Measurements from ENCODE around the gene COQ5.
A peak's percentile ranks its signal among the peaks of the same experiment; 100 is the strongest.

COQ5 gene, protein sequence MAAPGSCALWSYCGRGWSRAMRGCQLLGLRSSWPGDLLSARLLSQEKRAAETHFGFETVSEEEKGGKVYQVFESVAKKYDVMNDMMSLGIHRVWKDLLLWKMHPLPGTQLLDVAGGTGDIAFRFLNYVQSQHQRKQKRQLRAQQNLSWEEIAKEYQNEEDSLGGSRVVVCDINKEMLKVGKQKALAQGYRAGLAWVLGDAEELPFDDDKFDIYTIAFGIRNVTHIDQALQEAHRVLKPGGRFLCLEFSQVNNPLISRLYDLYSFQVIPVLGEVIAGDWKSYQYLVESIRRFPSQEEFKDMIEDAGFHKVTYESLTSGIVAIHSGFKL

DNA sequence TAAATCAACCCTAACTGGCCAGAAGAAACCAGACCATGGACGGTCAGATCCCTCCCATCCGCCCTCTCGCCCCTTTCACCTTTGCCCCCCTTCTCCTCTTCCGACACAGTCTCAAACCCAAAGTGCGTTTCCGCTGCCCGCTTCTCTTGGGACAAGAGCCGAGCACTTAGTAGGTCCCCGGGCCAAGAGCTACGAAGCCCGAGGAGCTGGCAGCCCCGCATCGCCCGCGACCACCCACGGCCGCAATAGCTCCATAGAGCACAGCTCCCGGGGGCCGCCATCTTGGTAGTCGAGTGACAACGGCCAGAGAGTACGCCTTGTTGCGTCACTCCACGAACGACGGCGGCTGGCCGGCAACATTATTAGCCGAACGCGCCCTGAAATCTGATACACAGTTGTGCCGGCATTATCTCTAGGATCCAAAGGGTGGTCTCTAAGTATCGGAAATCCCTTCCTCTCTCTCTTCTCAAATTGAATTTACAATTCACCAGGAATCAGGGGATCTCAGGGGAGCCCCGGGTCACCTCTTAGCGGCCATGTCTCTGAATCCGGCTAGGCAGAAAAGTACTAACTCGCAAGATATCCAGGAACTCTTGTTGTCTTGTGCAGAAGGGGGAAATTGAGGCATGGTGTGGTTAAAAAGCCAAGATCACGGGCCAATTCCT, at the start of gene COQ5:
Gene COQ5, minus strand, starts transcription at position 298 of the 665 bp plus-strand sequence. Its CDS starts 17 bp downstream, at position 281.
- no peaks in the 10 kb centered on the region for H3K36me3 ChIP-seq (ENCODE audit: control insufficient read depth in 1 of 2, insufficient read depth in 2 of 2, low read length in 2 of 2)
- H3K4me3 ChIP-seq (ENCODE audit: low read depth in 1 of 2, low read length in 2 of 2) = peak within 1 kb of the TSS; percentile 65 to 86
- no peaks in the 10 kb centered on the region for H3K4me1 ChIP-seq (ENCODE audit: control insufficient read depth in 1 of 2, insufficient read depth in 2 of 2, low read length in 2 of 2)
- peak within 1 kb of the TSS; percentile 92 for H3K27ac ChIP-seq (ENCODE audit: low read length)
- no peaks in the 10 kb centered on the region for H3K9me3 ChIP-seq (ENCODE audit: control insufficient read depth in 1 of 2, low read length in 2 of 2)
- no peaks in the 10 kb centered on the region for H3K27me3 ChIP-seq (ENCODE audit: low read depth, low read length)

DNA sequence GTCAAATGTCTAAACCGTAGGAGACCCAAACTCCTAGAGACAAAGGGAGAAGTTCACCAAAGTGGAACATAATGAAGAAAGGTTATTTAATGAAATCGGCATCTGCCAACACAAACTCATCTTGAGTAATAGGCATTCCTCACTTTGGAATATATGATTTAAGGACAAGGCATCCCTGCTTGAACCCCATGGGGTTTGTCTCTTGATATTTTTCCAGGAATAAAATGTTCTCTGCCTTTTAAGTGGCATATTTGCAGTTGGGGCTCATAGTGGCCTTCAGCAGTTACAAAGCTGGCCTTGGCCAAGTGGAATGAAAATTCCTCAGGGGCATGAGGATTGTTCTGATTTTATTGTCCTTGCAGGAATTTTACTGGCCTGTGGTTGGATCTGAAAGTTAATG, 45.1 kb upstream of the COQ5 start:
- no peaks in the 10 kb centered on the region for H3K9me3 ChIP-seq (ENCODE audit: control insufficient read depth in 1 of 2, low read length in 2 of 2)
- peaks cover 70 to 95% of the 10 kb centered on the region in 2 donors for H3K36me3 ChIP-seq (ENCODE audit: control insufficient read depth in 1 of 2, insufficient read depth in 2 of 2, low read length in 2 of 2)
- no peaks in the 10 kb centered on the region for H3K4me1 ChIP-seq (ENCODE audit: control insufficient read depth in 1 of 2, insufficient read depth in 2 of 2, low read length in 2 of 2)
- no peaks in the 10 kb centered on the region for H3K27me3 ChIP-seq (ENCODE audit: low read depth, low read length)
- no peak overlapping the region for H3K27ac ChIP-seq (ENCODE audit: low read length)
- no peak overlapping the region for H3K4me3 ChIP-seq (ENCODE audit: low read depth in 1 of 2, low read length in 2 of 2)

DNA sequence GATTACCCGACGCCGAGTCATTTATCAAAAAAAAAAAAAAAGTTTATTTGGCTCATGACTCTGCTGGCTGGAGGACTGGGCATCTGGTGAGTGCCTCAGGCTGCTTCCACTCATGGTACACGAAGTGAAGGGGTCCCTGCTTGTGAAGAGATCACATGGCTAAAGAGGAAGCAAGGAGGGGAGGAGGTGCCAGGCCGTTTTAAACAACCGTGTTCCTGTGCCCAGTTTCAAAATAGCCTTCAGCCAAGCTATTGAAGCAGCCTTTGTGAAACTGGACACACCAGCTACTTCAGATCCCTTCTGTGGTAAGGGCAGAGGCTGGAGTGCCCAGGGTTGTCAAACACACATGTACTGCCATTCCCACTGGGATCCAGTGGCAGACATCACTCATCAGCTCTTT, 44.6 kb upstream of the COQ5 start:
- H3K27ac ChIP-seq (ENCODE audit: low read length) = no peak overlapping the region
- no peaks in the 10 kb centered on the region for H3K9me3 ChIP-seq (ENCODE audit: control insufficient read depth in 1 of 2, low read length in 2 of 2)
- no peak overlapping the region for H3K4me3 ChIP-seq (ENCODE audit: low read depth in 1 of 2, low read length in 2 of 2)
- H3K27me3 ChIP-seq (ENCODE audit: low read depth, low read length) = no peaks in the 10 kb centered on the region
- peaks cover 66 to 95% of the 10 kb centered on the region in 2 donors for H3K36me3 ChIP-seq (ENCODE audit: control insufficient read depth in 1 of 2, insufficient read depth in 2 of 2, low read length in 2 of 2)
- H3K4me1 ChIP-seq (ENCODE audit: control insufficient read depth in 1 of 2, insufficient read depth in 2 of 2, low read length in 2 of 2) = no peaks in the 10 kb centered on the region

DNA sequence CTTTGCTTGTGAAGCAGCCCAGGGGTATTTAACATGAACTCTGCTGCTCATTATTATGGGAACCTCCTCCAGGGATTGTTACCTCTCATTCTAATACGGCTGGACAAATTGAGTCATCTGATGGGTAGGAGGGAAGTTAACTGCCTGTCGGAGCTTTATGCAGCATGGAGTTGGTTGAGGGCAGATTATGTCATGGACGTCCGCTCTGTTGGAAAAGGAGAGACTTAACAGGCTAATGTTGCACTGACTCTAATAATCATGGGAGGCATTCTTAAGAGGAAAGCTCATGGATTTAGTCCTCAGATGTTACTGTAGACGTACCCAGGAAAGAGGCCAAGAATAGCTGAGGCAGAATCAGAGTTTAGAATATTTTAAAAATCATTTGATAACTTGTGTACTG, 42.3 kb upstream of the COQ5 start:
- H3K4me1 ChIP-seq (ENCODE audit: control insufficient read depth in 1 of 2, insufficient read depth in 2 of 2, low read length in 2 of 2) = no peaks in the 10 kb centered on the region
- no peaks in the 10 kb centered on the region for H3K9me3 ChIP-seq (ENCODE audit: control insufficient read depth in 1 of 2, low read length in 2 of 2)
- no peak overlapping the region for H3K27ac ChIP-seq (ENCODE audit: low read length)
- H3K27me3 ChIP-seq (ENCODE audit: low read depth, low read length) = no peaks in the 10 kb centered on the region
- peaks cover 56 to 92% of the 10 kb centered on the region in 2 donors for H3K36me3 ChIP-seq (ENCODE audit: control insufficient read depth in 1 of 2, insufficient read depth in 2 of 2, low read length in 2 of 2)
- H3K4me3 ChIP-seq (ENCODE audit: low read depth in 1 of 2, low read length in 2 of 2) = no peak overlapping the region

DNA sequence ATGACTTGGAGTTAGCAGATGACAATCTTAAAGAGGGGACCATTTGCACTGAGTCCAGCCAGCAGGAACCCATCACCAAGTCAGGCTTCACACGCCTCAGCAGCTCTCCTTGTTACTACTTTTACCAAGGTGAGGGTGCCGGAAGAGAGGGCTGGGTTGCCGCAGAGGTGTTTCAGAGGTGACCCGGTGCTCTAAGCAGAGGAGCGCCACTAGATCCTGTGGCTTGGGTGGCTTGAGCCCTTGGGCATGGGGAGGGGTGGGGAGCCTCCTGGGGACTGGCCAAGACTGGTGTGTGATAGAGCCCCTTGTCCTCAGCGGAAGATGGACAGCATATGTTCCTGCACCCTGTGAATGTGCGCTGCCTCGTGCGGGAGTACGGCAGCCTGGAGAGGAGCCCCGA, 34.5 kb upstream of the COQ5 start:
- H3K36me3 ChIP-seq (ENCODE audit: control insufficient read depth in 1 of 2, insufficient read depth in 2 of 2, low read length in 2 of 2) = peaks cover 61 to 77% of the 10 kb centered on the region in 2 donors
- H3K9me3 ChIP-seq (ENCODE audit: control insufficient read depth in 1 of 2, low read length in 2 of 2) = no peaks in the 10 kb centered on the region
- no peak overlapping the region for H3K27ac ChIP-seq (ENCODE audit: low read length)

DNA sequence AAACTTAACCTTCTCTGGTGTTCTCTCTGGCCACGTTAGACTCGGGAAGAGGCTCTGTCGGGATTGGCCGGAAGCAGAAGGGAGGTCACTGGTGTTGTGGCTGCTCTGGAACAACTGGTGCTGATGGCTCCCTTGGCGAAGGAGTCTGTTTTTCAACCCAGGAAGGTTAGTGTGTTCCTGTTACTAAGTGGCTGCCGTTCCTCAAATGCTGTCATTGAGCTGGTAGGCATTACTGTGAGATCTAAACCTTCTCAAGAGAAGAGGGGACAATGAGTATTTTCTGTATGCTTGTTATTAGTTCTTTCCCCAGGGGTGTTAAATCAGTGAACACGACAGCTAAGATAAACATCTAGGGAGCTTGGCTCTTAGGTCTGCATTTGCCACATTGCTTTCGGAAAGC, 33.9 kb upstream of the COQ5 start:
- Histone ChIP-seq H3K27ac (ENCODE audit: low read length) (no peak overlapping the region), H3K27me3 (ENCODE audit: low read depth, low read length) (no peaks in the 10 kb centered on the region), H3K36me3 (ENCODE audit: control insufficient read depth in 1 of 2, insufficient read depth in 2 of 2, low read length in 2 of 2) (peaks cover 64 to 76% of the 10 kb centered on the region in 2 donors), H3K9me3 (ENCODE audit: control insufficient read depth in 1 of 2, low read length in 2 of 2) (no peaks in the 10 kb centered on the region), H3K4me1 (ENCODE audit: control insufficient read depth in 1 of 2, insufficient read depth in 2 of 2, low read length in 2 of 2) (peaks cover 0 to 15% of the 10 kb centered on the region in 2 donors), H3K4me3 (ENCODE audit: low read depth in 1 of 2, low read length in 2 of 2) (no peak overlapping the region)

More for the DNA sequence above, 34.5 kb upstream of the COQ5 start:
- peaks cover 0 to 15% of the 10 kb centered on the region in 2 donors for H3K4me1 ChIP-seq (ENCODE audit: control insufficient read depth in 1 of 2, insufficient read depth in 2 of 2, low read length in 2 of 2)
- H3K4me3 ChIP-seq (ENCODE audit: low read depth in 1 of 2, low read length in 2 of 2) = no peak overlapping the region
- H3K27me3 ChIP-seq (ENCODE audit: low read depth, low read length) = no peaks in the 10 kb centered on the region

DNA sequence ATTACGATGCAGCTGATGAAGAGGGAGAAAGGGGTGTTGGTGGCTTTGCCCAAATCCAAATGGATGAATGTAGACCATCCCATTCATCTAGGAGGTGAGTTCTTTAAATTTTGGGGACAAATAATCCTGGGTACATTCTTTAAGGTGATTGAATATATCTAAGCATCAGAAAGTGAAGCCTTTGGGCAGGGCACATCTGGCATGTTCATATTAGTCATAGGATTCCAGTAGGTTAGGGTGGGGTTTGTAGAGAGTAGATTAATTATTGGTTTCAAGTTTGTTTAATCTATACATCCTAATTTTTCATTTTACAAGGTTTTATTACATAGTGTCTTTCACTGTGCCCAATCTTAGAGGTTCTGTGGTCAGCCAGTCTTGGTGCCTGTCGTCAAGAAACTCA, 28.6 kb upstream of the COQ5 start:
- Histone ChIP-seq H3K9me3 (ENCODE audit: control insufficient read depth in 1 of 2, low read length in 2 of 2) (no peaks in the 10 kb centered on the region), H3K27me3 (ENCODE audit: low read depth, low read length) (no peaks in the 10 kb centered on the region), H3K4me1 (ENCODE audit: control insufficient read depth in 1 of 2, insufficient read depth in 2 of 2, low read length in 2 of 2) (no peaks in the 10 kb centered on the region), H3K4me3 (ENCODE audit: low read depth in 1 of 2, low read length in 2 of 2) (no peak overlapping the region), H3K36me3 (ENCODE audit: control insufficient read depth in 1 of 2, insufficient read depth in 2 of 2, low read length in 2 of 2) (peaks cover 48 to 63% of the 10 kb centered on the region in 2 donors), H3K27ac (ENCODE audit: low read length) (no peak overlapping the region)

DNA sequence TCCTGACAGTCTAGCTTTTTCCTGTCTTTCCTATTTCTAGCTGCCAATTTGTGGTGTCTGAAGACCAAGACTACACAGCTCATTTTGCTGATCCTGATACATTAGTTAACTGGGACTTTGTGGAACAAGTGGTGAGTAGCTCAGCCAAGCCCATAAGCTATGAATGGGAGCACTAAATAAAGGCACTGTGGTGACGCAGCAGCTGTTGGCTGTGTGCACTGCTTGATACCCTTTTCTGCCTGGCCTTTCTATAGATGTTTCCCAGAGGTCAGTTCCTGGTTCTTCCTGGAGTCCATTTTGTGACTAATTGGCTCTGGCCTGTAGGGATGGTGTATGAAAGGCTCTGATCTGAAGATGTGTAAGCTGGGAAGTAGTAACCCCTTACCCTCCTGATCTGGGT, 25.7 kb upstream of the COQ5 start:
- Histone ChIP-seq H3K36me3 (ENCODE audit: control insufficient read depth in 1 of 2, insufficient read depth in 2 of 2, low read length in 2 of 2) (peaks cover 30 to 49% of the 10 kb centered on the region in 2 donors), H3K4me3 (ENCODE audit: low read depth in 1 of 2, low read length in 2 of 2) (no peak overlapping the region), H3K4me1 (ENCODE audit: control insufficient read depth in 1 of 2, insufficient read depth in 2 of 2, low read length in 2 of 2) (no peaks in the 10 kb centered on the region), H3K9me3 (ENCODE audit: control insufficient read depth in 1 of 2, low read length in 2 of 2) (no peaks in the 10 kb centered on the region), H3K27ac (ENCODE audit: low read length) (no peak overlapping the region), H3K27me3 (ENCODE audit: low read depth, low read length) (no peaks in the 10 kb centered on the region)

DNA sequence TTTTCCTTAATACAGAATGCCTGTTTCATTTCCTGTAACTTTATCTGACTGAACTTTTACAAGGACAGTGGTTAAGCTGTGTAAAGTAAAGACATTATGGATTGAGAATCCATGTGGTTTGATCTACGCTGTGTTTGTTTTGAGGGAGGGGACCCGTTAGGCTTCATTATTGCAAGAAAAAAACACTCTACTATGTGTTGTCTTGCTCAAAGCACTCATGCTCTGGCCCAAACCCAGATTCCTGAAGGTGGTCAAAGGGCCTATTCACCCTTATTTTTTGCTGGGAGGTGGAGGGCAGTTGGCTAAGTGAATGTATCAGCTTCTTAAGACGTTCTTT, 17.1 kb upstream of the COQ5 start:
- Histone ChIP-seq H3K4me1 (ENCODE audit: control insufficient read depth in 1 of 2, insufficient read depth in 2 of 2, low read length in 2 of 2) (peaks cover 5 to 34% of the 10 kb centered on the region in 2 donors), H3K27me3 (ENCODE audit: low read depth, low read length) (no peaks in the 10 kb centered on the region), H3K27ac (ENCODE audit: low read length) (no peak overlapping the region), H3K9me3 (ENCODE audit: control insufficient read depth in 1 of 2, low read length in 2 of 2) (no peaks in the 10 kb centered on the region), H3K4me3 (ENCODE audit: low read depth in 1 of 2, low read length in 2 of 2) (no peak overlapping the region), H3K36me3 (ENCODE audit: control insufficient read depth in 1 of 2, insufficient read depth in 2 of 2, low read length in 2 of 2) (peaks cover 25 to 35% of the 10 kb centered on the region in 2 donors)

DNA sequence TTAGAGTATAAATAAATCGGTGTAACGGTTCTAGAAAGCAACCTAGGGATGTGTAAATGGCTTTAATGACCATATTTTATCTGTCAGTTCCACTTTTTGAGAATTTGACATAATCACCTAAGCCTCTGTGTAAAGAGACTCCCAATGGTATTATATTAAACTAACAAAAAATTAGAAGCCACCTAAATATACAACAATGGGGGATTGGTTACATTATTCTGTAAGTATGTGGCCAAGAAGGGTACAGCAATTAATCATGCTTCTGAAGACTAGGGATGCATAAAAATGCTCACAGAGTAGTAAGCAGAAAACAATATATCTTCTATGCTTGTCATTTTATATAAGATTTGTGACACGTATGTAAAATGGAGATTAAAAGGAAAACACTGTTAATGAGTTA, 15.7 kb upstream of the COQ5 start:
- Histone ChIP-seq H3K4me1 (ENCODE audit: control insufficient read depth in 1 of 2, insufficient read depth in 2 of 2, low read length in 2 of 2) (peaks cover 6 to 48% of the 10 kb centered on the region in 2 donors), H3K27me3 (ENCODE audit: low read depth, low read length) (no peaks in the 10 kb centered on the region), H3K27ac (ENCODE audit: low read length) (no peak overlapping the region), H3K4me3 (ENCODE audit: low read depth in 1 of 2, low read length in 2 of 2) (no peak overlapping the region), H3K36me3 (ENCODE audit: control insufficient read depth in 1 of 2, insufficient read depth in 2 of 2, low read length in 2 of 2) (peaks cover 25 to 35% of the 10 kb centered on the region in 2 donors), H3K9me3 (ENCODE audit: control insufficient read depth in 1 of 2, low read length in 2 of 2) (no peaks in the 10 kb centered on the region)

DNA sequence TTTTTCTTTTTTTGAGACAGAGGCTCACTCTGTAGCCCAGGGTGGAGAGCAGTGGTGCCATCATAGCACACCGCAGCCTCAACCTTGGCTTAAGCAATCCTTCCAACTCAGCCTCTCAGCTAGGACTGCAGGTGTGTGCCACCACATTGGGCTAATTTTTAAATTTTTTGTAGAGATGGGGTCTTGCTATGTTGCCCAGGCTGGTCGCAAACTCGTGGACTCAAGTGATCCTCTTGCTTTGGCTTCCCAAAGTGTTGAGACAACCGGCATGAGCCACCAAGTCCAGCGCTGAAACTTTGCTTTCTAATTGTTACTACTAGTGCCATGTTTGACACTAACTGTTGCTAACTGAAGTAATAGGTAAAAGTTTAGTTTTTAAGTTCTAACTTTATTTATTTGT, 13.2 kb upstream of the COQ5 start:
- H3K36me3 ChIP-seq (ENCODE audit: control insufficient read depth in 1 of 2, insufficient read depth in 2 of 2, low read length in 2 of 2) = peaks cover 11 to 15% of the 10 kb centered on the region in 2 donors
- no peak overlapping the region for H3K4me3 ChIP-seq (ENCODE audit: low read depth in 1 of 2, low read length in 2 of 2)
- no peaks in the 10 kb centered on the region for H3K9me3 ChIP-seq (ENCODE audit: control insufficient read depth in 1 of 2, low read length in 2 of 2)
- H3K4me1 ChIP-seq (ENCODE audit: control insufficient read depth in 1 of 2, insufficient read depth in 2 of 2, low read length in 2 of 2) = peaks cover 26 to 70% of the 10 kb centered on the region in 2 donors
- H3K27ac ChIP-seq (ENCODE audit: low read length) = no peak overlapping the region
- H3K27me3 ChIP-seq (ENCODE audit: low read depth, low read length) = no peaks in the 10 kb centered on the region

Measured in muscle layer of duodenum (tissue), 2 donors.